ENCODE results near the gene FADD.

The FADD gene, protein sequence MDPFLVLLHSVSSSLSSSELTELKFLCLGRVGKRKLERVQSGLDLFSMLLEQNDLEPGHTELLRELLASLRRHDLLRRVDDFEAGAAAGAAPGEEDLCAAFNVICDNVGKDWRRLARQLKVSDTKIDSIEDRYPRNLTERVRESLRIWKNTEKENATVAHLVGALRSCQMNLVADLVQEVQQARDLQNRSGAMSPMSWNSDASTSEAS

DNA sequence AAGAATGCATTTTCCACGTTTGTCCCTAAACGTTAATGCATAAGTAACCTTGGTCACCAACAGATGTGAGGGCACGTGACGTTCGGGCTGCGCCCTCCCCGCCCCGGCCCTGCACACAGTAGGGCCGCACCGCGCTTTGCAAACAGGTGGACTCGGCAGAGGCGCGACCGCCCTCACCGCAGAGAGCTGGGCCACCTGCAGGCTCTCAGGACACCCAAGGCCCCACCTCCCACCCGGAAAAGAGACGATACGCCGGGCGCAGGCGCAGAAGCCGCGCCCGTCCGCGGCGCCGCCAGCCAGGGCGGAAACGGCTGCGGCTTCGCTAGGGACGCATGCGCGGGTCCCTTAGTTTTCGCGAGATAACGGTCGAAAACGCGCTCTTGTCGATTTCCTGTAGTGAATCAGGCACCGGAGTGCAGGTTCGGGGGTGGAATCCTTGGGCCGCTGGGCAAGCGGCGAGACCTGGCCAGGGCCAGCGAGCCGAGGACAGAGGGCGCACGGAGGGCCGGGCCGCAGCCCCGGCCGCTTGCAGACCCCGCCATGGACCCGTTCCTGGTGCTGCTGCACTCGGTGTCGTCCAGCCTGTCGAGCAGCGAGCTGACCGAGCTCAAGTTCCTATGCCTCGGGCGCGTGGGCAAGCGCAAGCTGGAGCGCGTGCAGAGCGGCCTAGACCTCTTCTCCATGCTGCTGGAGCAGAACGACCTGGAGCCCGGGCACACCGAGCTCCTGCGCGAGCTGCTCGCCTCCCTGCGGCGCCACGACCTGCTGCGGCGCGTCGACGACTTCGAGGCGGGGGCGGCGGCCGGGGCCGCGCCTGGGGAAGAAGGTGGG lies at the start of gene FADD:
TSS of gene FADD (plus strand) at position 377 of the 831 bp plus-strand sequence. CDS start at position 541, 164 bp downstream.
- DNase-seq: peak; percentile 64 to 83 (median 80)

DNA sequence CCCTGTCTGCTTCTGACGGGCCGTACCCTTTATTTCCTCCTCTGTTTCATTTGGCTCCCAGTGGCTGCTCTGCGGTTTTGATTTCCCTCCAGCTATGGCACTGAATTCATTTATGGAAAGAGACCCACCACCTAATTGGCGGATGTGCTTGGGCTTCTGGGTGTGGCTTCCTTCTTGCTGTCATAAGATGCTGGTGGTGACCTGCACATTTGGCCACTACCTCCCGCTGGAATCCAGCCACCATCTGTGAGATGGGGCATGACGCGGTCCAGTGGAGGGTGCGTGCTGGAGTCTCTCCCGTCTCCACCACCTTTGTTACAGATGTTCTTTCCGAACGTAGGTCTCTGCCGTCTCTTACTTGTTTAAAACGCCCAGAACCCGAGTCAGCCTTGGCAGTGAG lies 47.7 kb upstream of the FADD start:
- DNase-seq: no peak

DNA sequence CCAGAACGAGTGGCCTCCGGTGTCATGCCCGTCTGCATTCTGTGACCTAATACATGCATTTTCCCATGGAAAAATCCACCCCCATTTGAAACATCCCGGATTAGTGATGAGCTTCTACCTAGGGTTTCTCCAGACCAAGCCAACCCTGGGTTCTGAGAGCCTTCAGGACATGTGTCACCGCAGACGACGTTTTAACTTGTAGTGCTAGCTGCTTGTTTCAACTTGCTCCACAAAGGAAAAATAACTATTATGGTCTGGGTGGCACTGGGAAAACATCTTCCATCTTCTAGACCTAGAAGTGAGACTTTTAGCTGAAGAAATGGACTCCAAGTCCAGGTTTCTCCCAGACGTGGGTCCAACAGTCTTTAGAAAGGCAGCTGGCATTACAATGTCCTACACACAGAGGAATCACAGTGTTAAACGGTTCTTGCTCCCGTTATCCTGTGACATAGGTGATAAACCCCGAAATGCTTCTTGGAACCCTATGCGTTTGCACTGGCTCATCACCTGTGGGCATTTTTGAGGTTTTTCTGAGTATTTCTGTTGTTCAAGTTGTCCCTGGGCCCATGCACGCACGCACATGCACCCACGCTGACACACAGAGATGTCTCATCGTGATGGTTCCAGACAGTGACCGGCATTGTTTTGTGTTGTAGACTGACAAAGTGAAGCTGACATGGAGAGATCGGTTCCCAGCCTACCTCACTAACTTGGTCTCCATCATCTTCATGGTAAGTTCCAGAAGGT lies 46.6 kb upstream of the FADD start:
- no peak for DNase-seq

DNA sequence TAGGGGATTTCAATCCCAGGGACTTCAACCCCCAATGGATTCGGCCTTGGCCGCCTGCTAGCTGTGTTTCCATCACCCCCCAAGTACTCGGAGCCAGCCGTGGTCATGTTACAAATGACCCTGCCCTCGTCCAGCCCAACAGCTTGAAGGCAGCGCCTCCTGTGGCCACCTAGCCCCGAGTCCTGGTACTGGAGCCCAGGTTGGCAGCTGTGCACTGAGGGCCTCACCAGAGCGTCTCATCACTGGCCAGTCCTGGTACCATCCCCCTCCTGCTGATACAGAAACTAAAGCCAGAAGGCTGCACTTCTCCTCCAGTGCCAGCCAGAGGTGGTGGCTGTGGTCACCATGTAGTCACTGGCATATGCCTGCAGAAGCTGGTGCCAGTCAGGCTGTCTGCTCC lies 44.9 kb upstream of the FADD start:
- no peak for DNase-seq

DNA sequence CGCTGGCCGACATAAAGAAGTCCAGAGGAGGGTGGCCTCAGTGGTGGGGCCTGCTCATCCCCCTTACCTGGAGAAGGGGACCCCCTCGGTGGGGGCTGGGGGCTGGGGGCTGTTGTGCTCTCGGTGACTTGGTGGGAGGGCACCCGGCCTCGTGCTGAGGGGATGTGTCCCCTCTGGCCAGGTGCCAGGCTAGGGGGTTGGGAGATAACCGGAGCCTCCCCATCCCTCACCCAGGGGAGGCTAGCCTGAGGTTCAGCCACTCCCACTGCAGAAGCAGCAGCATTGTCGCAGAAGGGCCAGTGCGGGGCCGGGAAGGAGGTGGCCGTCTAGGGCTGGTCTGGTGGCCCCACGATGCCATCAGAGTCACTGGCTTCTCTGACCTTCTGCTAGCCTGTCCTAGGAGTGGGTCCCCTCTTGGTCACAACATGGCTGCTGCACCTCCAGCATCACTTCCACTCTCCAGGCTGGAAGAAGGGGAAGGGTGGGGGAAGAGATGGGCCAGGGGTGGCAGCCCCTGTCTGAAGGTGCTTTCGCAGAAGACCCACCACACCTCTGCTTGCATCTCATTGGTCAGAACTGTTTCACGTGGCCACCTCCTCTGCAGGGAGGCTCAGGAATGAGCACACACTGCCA lies 44.2 kb upstream of the FADD start:
- DNase-seq: no peak

DNA sequence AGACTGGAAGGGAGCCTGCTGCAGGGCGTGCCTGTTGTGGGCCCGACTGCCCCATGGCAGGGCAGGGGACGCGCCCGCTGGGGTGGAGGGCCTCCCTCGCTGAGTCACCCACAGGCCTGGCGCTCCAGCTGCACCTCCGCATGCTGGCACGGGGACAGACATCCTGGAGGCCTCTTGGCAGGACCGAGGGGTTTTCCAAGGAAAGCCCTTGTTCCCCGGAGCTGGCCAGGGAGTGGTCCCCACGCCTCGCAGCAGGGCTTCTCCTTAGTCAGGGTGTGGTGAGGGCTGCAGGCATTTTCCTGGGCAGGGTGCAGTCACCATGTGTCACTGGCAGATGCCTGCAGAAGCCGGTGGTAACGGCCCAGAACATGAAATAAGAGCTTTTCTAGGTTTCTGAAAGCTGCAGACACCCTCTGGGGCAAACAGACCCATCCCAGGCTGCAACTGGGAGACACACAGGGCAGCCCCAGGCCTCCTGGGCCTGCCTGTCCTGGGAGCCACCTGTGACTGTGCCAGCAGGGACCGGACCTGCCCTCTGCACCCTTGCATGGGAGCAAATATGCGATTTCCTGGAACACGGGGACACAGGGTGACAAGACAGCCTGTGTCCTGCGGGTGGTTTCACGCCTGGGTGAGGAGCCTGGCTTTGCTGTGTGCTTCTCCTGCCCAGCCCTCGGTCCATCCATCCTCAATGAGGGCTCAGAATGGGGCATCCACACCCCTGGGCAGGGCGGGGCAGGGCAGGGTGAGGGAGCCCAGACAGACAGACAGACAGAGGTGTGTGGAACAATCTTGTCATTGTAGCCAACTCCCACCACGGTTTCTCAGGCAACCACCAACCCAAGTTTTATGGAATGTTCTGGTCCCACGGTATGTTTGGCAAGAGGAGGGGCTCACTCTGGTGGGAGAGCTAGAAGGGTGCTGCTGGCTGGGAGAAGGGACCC lies 43.2 kb upstream of the FADD start:
- DNase-seq: no peak

DNA sequence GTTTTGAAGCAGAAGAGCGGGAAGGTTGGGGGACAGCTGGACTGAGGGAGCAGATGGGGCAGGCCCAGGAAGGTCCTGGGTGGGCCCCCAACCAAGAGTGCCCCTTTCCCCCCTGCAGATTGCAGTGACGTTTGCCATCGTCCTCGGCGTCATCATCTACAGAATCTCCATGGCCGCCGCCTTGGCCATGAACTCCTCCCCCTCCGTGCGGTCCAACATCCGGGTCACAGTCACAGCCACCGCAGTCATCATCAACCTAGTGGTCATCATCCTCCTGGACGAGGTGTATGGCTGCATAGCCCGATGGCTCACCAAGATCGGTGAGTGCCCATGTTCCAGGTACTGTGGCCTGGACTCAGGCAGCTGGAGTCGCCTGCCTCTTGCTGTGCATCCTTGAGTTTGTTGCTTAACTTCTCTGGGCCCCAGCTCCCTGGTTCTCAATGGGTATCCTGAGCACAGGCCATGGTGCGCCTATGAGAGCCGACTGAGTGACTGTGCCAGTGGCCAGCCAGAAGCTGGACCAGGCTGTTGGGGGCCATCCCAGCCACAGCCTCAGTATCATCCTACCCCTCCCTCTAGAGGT lies 42.0 kb upstream of the FADD start:
- DNase-seq: no peak

DNA sequence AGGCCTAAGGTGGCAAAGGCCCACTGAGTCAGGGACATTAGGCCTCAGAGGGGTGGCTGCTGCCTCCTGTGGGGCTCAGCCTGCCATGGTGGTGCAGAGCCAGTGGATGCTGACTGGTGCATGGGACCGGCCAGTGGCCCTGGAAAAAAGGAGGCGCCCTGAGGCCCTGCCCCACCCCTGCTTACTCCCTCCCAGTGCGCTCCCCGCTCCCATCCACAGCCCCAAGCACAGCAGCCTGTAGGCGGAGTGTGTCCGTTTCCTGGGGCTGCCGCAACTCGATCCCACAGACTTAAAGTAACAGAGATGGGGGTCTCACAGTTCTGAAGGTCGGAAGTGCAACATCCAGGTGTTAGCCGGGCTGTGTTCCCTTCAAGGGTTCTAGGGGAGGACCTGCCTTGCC lies 38.4 kb upstream of the FADD start:
- no peak for DNase-seq

DNA sequence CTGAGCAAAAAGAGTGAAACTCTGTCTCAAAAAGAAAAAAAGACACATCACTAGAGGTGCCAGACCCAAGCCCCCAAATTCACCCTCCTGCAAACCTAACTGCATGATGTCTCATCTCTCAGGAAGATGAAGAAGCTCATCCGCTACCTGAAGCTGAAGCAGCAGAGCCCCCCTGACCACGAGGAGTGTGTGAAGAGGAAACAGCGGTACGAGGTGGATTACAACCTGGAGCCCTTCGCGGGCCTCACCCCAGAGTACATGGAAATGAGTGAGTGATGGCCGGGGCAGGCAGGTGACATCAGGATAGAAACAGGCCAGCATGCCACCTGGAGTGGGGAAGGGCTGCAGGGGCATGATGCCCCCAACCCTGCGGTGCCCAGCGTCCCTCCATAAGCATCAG lies 36.0 kb upstream of the FADD start:
- DNase-seq: no peak

DNA sequence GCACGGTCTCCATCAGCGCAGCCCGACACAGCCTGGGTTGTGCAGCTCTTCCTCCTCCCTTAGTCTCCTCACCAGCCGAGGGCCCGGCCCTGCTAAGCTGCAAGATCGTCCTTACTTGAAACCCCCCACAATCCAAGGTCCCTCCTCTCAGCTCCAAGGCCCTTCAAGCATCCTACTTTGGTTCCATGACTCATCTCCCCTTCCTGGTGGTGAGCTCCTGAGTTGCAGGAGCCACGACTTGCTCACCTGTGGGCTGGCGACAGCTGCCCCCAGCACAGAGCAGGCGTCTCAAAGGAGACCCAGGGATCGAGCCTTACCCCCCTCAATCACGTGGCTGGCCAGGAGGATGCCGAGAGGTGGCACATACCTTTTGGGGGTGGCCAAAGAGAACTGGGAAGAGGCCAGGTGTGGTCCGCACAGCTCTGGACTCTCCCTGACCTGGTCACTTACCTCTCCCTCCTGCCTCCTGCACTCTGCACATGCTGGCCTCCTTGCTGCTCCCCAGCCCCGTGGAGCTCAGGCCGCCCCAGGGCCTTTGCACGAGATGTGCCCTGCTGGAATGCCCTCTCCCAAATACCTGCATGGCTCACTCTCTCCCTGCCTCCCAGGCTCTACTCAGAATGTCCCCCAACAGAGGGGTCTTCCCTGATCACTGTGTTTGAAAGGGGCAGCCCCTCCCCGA lies 35.2 kb upstream of the FADD start:
- DNase-seq: no peak

DNA sequence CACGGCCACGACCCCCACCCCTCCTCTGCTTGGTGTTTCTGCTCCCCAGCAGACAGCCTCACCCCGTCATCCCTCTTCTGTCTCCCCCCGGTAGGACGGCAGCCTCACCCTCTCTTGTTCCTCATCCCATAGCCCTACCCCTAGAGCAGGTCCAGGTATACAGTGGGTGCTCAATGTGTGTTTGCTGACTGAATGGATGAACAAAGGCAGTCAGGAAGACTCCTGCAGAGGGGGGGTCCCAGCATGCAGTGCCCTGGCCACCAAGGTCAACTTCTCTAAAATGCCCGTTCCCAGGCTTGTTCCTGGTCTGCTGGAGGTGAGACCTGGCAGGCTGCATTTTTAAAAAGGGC lies 34.7 kb upstream of the FADD start:
- DNase-seq: no peak

DNA sequence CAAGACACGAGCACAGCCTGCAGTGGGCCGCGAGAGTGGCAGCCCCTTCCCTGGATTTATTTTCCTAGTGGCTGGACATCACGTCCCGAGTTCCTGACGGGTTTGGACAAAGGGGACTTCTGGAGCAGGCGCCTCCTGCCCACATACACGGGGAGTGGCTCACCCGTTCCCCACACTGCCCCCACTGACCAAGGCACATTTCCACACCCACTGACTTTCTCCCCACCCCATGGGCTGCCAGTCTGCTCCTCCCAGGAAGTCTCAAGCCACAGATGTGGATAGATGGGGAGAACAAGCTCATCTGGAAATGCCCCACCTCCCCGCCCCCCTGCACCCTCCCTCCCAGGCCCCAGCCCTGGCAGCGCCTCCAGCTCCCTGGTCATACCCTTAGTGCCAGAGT lies 34.0 kb upstream of the FADD start:
- DNase-seq: no peak

DNA sequence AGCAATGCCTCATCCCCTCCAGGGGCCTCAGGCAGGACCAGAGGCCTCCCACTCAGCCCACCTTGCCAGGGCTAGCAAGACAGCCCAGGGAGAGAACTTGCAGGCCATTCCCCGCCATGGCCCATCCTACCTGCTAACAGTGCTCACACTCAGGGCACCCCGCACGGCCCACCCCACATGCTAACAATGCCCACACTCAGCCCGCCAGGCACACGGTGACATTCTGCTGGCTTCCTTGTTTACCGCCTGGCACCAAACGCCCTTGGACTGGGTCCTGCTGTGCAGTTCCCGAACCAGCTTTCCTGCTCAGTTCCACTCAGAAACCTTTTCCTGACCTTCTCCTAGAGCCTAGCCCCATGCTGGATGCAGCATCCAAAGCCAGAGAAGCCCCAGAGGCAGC lies 33.5 kb upstream of the FADD start:
- DNase-seq: no peak

DNA sequence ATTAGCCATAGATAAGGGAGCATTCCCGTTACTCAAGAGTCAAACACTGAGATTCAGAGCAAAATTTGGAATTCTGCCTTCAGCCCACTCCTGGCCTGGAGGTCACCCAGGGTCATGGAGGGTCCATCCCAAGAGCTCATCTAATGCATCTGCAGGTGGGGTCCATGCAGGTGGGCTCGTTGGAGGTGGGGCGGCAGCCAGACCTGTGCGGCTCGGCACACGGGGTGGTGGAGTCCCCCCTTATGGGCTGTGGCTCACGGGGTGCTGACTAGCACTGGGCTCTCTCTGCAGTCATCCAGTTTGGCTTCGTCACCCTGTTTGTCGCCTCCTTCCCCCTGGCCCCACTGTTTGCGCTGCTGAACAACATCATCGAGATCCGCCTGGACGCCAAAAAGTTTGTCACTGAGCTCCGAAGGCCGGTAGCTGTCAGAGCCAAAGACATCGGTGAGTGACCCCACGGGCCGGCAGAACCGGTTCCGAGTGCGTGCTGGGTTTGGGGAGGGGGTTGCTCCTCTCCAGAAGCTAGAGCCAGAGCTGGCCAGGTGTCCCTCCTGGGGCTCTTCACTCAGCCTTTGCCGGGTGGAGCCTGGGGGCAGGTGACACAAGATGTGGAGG lies 32.4 kb upstream of the FADD start:
- no peak for DNase-seq

DNA sequence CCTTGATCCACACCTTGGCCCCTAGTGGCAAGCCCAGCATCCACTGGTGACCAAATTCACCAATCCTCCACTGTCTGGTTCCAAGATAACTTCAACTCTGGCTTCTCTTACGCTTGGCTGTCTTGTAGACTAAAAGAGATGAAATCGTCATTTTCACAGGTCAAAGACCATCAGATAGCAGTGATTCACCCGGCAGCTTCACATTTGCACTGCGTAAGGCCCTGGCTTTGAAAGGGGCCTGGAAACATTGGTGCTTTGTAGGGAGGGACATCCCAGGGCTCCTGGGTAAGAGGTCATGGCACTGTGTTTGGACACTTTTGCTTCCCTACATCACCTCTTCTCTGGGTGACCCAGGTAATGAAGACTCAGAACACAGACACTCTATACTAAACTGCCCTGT lies 30.1 kb upstream of the FADD start:
- no peak for DNase-seq

DNA sequence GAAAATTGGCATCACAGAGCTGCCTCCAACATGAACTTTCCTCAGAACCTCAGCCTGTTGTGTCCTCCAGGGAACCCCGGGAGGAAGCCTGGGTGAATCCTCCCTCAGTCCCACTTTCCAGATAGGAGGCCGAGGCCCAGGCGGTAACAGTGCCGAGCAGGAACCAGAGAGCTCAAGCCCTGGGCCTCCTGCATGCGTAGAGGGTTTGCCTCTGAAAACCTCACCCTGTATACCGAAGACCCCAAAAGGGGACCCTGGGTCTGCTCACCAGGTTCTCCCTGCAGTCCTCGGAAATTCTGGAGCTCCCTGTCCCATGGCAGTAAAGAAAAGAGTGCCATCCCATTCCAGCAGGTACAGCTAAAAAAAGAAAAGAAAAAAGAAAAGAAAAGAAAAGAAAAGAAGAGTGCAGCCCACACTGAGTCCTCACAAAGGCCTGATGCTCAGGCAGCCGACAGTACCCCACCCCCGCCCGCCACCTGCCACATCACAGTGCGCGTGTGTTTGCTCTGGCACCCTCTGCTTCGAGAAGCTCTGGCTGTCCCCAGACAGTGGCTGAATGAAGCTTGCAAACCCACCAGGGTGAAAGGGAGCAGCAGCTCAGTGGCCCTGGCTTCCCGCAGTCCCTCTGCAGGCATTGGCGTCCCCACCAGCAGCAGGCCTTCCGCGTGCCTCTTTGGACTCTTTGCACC lies 28.4 kb upstream of the FADD start:
- DNase-seq: no peak

DNA sequence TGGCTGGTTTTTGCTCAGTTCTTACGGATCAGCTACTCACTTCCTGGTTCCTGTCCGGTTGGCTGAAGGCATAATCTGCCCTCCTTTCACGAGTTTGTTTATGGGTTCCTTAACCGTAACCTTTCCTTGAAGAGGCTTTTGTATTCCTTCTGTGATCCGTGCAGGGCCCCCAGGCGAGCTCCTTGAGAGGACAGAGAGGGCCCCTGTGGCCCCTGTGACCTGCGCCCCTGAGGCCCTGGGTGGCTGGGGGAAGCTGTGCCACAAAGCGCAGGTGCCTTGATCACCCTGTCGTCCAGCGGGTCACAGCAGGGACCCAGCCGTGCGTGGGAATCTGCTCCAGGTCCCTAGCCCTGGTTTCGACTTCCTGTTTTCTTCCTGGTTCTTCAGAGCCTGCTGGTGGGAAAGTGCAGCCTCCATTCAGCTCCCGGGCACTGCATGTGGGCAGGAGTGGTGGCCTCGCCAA lies 27.8 kb upstream of the FADD start:
- DNase-seq: no peak

DNA sequence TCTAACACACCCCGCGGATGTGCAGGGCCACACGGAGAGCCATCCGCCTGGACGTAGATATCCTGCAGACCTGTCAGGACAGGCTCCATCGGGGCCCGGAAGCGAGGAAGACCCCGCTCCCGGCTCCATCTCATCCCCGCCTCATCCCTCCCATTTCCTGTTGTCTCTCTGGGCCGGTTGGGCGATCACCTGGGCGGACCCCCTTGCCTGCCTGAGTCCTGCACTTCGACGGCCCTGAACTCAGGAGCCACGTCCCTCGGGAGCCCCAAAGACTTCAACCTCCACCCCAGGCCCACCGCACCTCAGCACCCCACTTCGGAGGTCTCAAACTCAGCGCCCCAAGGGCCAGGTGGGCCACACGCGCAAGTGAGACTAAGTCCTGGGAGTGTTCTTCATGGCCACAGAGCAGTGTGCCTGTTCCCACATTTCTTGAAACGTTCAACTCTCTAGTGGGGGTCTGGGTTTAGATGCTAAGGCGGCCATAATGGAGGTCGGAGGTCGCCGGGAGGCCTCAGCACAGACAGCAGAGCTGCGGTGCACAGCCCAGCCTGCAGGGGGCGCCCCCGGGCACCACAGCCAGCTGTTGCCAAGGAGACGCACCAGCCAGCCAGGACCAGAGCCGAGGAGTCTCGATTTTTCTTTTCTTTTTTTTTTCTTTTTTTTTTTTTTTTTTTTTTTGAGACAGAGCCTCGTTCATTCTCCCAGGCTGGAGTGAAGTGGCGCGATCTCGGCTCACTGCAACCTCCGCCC lies 26.0 kb upstream of the FADD start:
- DNase-seq: peak; percentile 8 to 25 (median 14)

DNA sequence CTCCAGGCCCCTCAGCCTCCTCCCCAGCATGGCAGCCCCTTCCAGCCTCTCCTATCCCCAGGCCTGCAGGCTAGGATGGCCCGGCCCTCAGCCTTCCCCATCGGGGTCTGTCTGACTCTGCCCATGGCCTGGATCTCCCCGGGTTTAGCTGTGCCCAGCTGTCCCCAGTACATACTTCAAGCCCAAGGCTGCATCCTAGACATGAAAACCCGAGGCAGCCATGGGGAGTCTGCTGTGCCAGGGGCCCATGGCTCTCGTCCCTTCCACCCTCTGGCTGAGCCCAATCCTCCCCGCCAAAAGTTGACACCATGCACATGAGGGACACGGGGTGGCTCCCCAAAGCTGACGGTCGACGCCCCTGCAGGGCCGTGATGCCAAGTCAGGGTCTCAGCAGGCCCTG lies 22.2 kb upstream of the FADD start:
- DNase-seq: no peak
